Cardiac septum (tissue), 1 donor: ENCODE measurements around the gene NUP50. TPM values are rescaled to one million over a fixed set of nuclear protein-coding genes. Genes with fewer than 3 reads are reported as not detected.
"Not testable (repeated sequence)": the region's sequence is repeated elsewhere in the genome, so short reads cannot be mapped to it uniquely, and the experiment has no call there.

Experiments used
- DNase-seq: peaks from one replicate; pipeline ENCODE4 v3.0.0-alpha.2; 2020; ENCODE audit warnings: low spot score
- intact Hi-C: fragments of 100-400 bp; cut with DNase I; formaldehyde crosslinking; loops from one replicate; pipeline ENCODE4 v1.14.0; 2022
- total RNA-seq: library from RNA; stranded (reverse); fragmentation: NEBNext Ultra II Directional; extraction: Animal tissue kit (Norgen Biotek cat#: 25700); gene quantifications from one replicate; pipeline ENCODE4 v1.2.1, GENCODE V29; 2021
- donor health status: DM: no; HTN: no; CAD: no.

Gene NUP50
- total RNA-seq, 1 donor from 2014 or later: 13.4 TPM

GRCh38 chr22:45187891-45188290, 24.2 kb downstream of the NUP50 start:
- intact Hi-C loops: no loop called here
- no peak for DNase-seq

GRCh38 chr22:45188779-45189178, 25.1 kb downstream of the NUP50 start:
- DNase-seq: no peak
- intact Hi-C loops: no loop called here

- intact Hi-C loops: no loop called here
- no peak for DNase-seq
Observed at GRCh38 chr22:45190202-45190872, 26.6 kb downstream of the NUP50 start.

- intact Hi-C loops, DNase-seq: not testable (repeated sequence)
Observed at GRCh38 chr22:45191746-45192145, 28.0 kb downstream of the NUP50 start.

GRCh38 chr22:45192701-45193187, 29.0 kb downstream of the NUP50 start:
- no peak for DNase-seq

GRCh38 chr22:45194686-45195085, 31.0 kb downstream of the NUP50 start:
- DNase-seq: no peak
- intact Hi-C loops: no loop called here

More at GRCh38 chr22:45192701-45193187, 29.0 kb downstream of the NUP50 start:
- intact Hi-C loops: no loop called here

- DNase-seq: no peak
- intact Hi-C loops: no loop called here
Observed at GRCh38 chr22:45195616-45196015, 31.9 kb downstream of the NUP50 start.

GRCh38 chr22:45196308-45196707, 32.6 kb downstream of the NUP50 start:
- intact Hi-C loops: no loop called here
- DNase-seq: no peak

GRCh38 chr22:45196926-45197605, 33.3 kb downstream of the NUP50 start:
- intact Hi-C loops: no loop called here
- DNase-seq: no peak

- intact Hi-C loops: no loop called here
- no peak for DNase-seq
Observed at GRCh38 chr22:45197606-45198462, 34.1 kb downstream of the NUP50 start.

GRCh38 chr22:45198463-45198795, 34.7 kb downstream of the NUP50 start:
- no peak for DNase-seq

GRCh38 chr22:45199723-45200122, 36.0 kb downstream of the NUP50 start:
- DNase-seq: no peak
- intact Hi-C loops: no loop called here

More at GRCh38 chr22:45198463-45198795, 34.7 kb downstream of the NUP50 start:
- intact Hi-C loops: no loop called here

- no peak for DNase-seq
- intact Hi-C loops: no loop called here
Observed at GRCh38 chr22:45200230-45200629, 36.5 kb downstream of the NUP50 start.

- intact Hi-C loops: no loop called here
- no peak for DNase-seq
Observed at GRCh38 chr22:45200860-45201511, 37.3 kb downstream of the NUP50 start.

- no peak for DNase-seq
- intact Hi-C loops: no loop called here
Observed at GRCh38 chr22:45201678-45202332, 38.1 kb downstream of the NUP50 start.

- intact Hi-C loops: no loop called here
- no peak for DNase-seq
Observed at GRCh38 chr22:45202333-45203149, 38.8 kb downstream of the NUP50 start.

GRCh38 chr22:45203150-45203951, 39.6 kb downstream of the NUP50 start:
- intact Hi-C loops: no loop called here
- DNase-seq: no peak

- intact Hi-C loops: no loop called here
- peak; percentile 53 for DNase-seq
Observed at GRCh38 chr22:45204241-45204640, 40.5 kb downstream of the NUP50 start.
